22Rv1 (cell line): ENCODE data around the gene PCSK2.

Experiments used
- ZFX ChIP-seq: fragments of 450-650 bp; IDR thresholded peaks from 2 replicates; pipeline ENCODE4 v1.6.1; 2017; ENCODE audit warnings: antibody characterized with exemption, borderline replicate concordance
- TF ChIP-seq, protein P1 (sequence below): fragments of 450-650 bp; IDR thresholded peaks from 2 replicates; pipeline ENCODE4 v1.5.1; 2017; ENCODE audit warnings: mild to moderate bottlenecking

DNA sequence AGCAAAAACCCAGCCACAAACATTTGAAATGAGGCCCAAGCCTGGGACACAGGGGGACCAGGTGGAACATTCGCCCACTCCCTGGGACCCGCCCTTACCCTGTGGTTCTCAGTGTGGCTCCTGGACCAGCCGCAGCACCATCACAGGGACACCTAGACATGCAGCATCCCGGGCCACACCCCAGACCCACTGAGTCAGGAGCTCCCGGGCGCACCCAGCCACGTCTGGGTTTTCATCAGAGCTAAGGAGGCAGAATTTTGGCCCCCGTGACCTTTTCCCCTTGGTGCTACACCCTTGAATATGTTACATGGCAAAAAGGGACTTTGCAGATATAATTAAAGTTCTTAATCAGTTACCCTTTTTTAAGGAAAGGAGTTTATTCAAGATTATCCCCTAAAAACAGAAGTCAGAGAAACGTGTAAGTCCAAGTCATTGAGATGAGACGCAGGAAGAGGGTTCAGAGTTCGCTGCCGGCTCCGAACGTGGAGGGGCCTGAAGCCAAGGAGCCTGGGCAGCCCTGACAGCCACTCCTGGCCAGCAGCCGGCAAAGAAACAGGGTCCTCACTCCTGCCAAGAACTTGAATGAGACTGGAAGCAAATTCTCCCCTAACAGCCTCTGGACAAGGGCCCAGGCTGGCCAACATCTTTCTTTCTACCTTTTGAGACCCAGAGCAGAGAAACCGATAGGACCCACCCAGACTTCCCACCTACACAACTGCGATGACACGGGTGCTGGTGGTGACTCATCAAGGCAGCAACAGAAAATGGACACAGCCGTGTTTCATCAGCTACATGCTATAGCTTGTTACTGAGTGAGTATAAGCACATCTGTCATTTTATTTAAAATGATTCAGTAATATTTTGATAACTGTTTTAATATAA, 279.0 kb downstream of the PCSK2 start:
- TF ChIP-seq, protein P1, sequence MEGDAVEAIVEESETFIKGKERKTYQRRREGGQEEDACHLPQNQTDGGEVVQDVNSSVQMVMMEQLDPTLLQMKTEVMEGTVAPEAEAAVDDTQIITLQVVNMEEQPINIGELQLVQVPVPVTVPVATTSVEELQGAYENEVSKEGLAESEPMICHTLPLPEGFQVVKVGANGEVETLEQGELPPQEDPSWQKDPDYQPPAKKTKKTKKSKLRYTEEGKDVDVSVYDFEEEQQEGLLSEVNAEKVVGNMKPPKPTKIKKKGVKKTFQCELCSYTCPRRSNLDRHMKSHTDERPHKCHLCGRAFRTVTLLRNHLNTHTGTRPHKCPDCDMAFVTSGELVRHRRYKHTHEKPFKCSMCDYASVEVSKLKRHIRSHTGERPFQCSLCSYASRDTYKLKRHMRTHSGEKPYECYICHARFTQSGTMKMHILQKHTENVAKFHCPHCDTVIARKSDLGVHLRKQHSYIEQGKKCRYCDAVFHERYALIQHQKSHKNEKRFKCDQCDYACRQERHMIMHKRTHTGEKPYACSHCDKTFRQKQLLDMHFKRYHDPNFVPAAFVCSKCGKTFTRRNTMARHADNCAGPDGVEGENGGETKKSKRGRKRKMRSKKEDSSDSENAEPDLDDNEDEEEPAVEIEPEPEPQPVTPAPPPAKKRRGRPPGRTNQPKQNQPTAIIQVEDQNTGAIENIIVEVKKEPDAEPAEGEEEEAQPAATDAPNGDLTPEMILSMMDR = no peak
- no peak for TF ChIP-seq ZFX
